GM13976 (cell line): ENCODE data around the gene MDP1.

ENCODE experiments used
- DNase-seq: peaks from one replicate; pipeline ENCODE4 v3.0.0; 2012; ENCODE audit warnings: low spot score
- CTCF ChIP-seq: IDR thresholded peaks from 2 replicates; pipeline ENCODE4 v1.5.1; 2012; ENCODE audit warnings: borderline replicate concordance, mild to moderate bottlenecking; ENCODE audit not compliant: insufficient read depth; ENCODE audit errors: extremely low read depth, missing control alignments, control extremely low read depth
- in situ Hi-C: fragments of 300-500 bp; cut with MboI; formaldehyde crosslinking; loops from one replicate; pipeline ENCODE4 v1.12.0; 2022; ENCODE audit warnings: low sequenced_read_pairs, mixed read lengths, inconsistent platforms; ENCODE audit not compliant: unreplicated experiment

MDP1 gene

GRCh38 chr14:24215495-24216344, at the start of gene MDP1:
Gene MDP1, minus strand, starts transcription at chr14:24216066. Its CDS starts 111 bp downstream, at chr14:24215955.
- in situ Hi-C loops, result no loop called here
- DNase-seq, result peak; percentile 89
- peak; percentile 92 for TF ChIP-seq CTCF

GRCh38 chr14:24264298-24264697, 48.4 kb upstream of the MDP1 start:
- no peak for TF ChIP-seq CTCF
- DNase-seq, result no peak
- in situ Hi-C loops, result no loop called here

GRCh38 chr14:24263848-24264247, 48.0 kb upstream of the MDP1 start:
- no peak for DNase-seq
- in situ Hi-C loops, result no loop called here
- TF ChIP-seq CTCF, result no peak

GRCh38 chr14:24262821-24263733, 47.2 kb upstream of the MDP1 start, which contains the start of gene TGM1:
Gene TGM1, minus strand, starts transcription at chr14:24263177. Its CDS starts 825 bp downstream, at chr14:24262352.
- no peak for DNase-seq
- in situ Hi-C loops, result no loop called here
- no peak for TF ChIP-seq CTCF

- no peak for TF ChIP-seq CTCF
- in situ Hi-C loops, result no loop called here
- no peak for DNase-seq
Measured at GRCh38 chr14:24261969-24262327, 46.1 kb upstream of the MDP1 start.

- DNase-seq, result no peak
- TF ChIP-seq CTCF, result no peak
- in situ Hi-C loops, result no loop called here
Measured at GRCh38 chr14:24261256-24261968, 45.5 kb upstream of the MDP1 start.
